ENCODE results near the gene PKP4. TPM values are rescaled to one million over a fixed set of nuclear protein-coding genes. Genes with fewer than 3 reads are reported as not detected.

PKP4 gene
- total RNA-seq, 1 experiment from 2014 or later, result 67.7 TPM

DNA sequence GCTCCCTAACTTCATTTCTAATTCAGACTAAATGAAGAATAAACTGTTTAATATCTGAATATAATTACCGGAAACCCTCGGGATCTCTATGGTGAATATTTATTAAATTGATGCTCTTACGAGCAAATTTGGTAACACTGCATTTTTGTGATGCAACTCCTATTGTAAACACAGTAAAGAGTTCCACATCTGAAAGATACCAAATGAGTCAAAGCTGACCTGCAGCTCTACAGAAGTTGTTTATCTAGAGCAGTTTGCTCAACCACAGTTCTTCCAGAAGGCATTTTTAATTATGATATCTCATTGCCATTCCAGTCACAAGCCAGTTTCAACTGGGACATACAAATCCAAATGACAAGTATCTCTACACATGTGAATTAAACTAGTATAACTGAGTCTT is 129.7 kb downstream of the PKP4 start:
- no peaks in the 10 kb centered on the region for H3K27me3 ChIP-seq (replicated peaks; ENCODE audit: insufficient read depth, low read depth, low read length, poor library complexity)
- no peaks in the 10 kb centered on the region for H3K9me3 ChIP-seq (ENCODE audit: low read depth, low read length, poor library complexity, severe bottlenecking)
- DNase-seq (ENCODE audit: low spot score), result no peak
- intact Hi-C loops (cut with micrococcal nuclease; ENCODE audit: unreplicated experiment), result no loop called here
- H3K4me3 ChIP-seq (ENCODE audit: low read depth, low read length, poor library complexity, severe bottlenecking), result no peak overlapping the region
- H3K36me3 ChIP-seq (ENCODE audit: insufficient read depth, low read length, poor library complexity, severe bottlenecking), result no peaks in the 10 kb centered on the region
- no peak for TF ChIP-seq EZH2 (IDR thresholded peaks at IDR 0.05; ENCODE audit: borderline replicate concordance, low read depth, low read length, poor library complexity, severe bottlenecking)
- TF ChIP-seq, protein P1, sequence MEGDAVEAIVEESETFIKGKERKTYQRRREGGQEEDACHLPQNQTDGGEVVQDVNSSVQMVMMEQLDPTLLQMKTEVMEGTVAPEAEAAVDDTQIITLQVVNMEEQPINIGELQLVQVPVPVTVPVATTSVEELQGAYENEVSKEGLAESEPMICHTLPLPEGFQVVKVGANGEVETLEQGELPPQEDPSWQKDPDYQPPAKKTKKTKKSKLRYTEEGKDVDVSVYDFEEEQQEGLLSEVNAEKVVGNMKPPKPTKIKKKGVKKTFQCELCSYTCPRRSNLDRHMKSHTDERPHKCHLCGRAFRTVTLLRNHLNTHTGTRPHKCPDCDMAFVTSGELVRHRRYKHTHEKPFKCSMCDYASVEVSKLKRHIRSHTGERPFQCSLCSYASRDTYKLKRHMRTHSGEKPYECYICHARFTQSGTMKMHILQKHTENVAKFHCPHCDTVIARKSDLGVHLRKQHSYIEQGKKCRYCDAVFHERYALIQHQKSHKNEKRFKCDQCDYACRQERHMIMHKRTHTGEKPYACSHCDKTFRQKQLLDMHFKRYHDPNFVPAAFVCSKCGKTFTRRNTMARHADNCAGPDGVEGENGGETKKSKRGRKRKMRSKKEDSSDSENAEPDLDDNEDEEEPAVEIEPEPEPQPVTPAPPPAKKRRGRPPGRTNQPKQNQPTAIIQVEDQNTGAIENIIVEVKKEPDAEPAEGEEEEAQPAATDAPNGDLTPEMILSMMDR (conservative IDR thresholded peaks at IDR 0.05; ENCODE audit: low read depth, low read length), result no peak
- peaks cover 11% of the 10 kb centered on the region for H3K4me1 ChIP-seq (ENCODE audit: insufficient read depth, low read length, poor library complexity, severe bottlenecking)
- ChIA-PET CTCF (no interaction called here), POLR2A (ENCODE audit: low non-redundant PET) (no interaction called here)
- BruUV-seq (replicated peaks), result no TSS peak
- H3K27ac ChIP-seq (ENCODE audit: low read depth, low read length, poor library complexity, severe bottlenecking), result no peak overlapping the region

DNA sequence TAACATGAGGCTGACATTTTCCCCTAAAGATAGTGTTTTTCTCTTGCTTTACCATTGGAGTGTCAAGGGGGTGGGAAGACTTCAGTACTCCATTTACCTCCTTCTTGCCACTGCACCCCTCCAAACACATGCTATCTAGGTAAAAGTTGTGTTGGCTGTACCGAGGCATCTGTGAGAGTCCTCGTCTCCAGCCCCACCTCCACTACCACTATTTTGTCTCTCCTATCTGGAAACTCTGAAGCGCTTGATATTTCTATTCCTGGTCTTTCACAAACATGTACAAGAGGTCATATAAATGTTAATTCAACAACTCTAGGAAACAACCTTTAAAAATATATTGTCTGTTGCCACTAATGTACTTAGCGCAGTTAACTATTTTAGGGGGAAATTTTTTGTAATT is 132.6 kb downstream of the PKP4 start:
- no peaks in the 10 kb centered on the region for H3K27me3 ChIP-seq (replicated peaks; ENCODE audit: insufficient read depth, low read depth, low read length, poor library complexity)
- ChIA-PET CTCF (no interaction called here), POLR2A (ENCODE audit: low non-redundant PET) (no interaction called here)
- intact Hi-C loops (cut with micrococcal nuclease; ENCODE audit: unreplicated experiment), result no loop called here
- H3K27ac ChIP-seq (ENCODE audit: low read depth, low read length, poor library complexity, severe bottlenecking), result no peak overlapping the region
- DNase-seq (ENCODE audit: low spot score), result no peak
- no TSS peak for BruUV-seq (replicated peaks)
- peaks cover 11% of the 10 kb centered on the region for H3K4me1 ChIP-seq (ENCODE audit: insufficient read depth, low read length, poor library complexity, severe bottlenecking)
- no peak overlapping the region for H3K4me3 ChIP-seq (ENCODE audit: low read depth, low read length, poor library complexity, severe bottlenecking)
- H3K36me3 ChIP-seq (ENCODE audit: insufficient read depth, low read length, poor library complexity, severe bottlenecking), result no peaks in the 10 kb centered on the region
- no peaks in the 10 kb centered on the region for H3K9me3 ChIP-seq (ENCODE audit: low read depth, low read length, poor library complexity, severe bottlenecking)
- TF ChIP-seq, protein P1 (conservative IDR thresholded peaks at IDR 0.05; ENCODE audit: low read depth, low read length), result no peak
- TF ChIP-seq EZH2 (IDR thresholded peaks at IDR 0.05; ENCODE audit: borderline replicate concordance, low read depth, low read length, poor library complexity, severe bottlenecking), result no peak

DNA sequence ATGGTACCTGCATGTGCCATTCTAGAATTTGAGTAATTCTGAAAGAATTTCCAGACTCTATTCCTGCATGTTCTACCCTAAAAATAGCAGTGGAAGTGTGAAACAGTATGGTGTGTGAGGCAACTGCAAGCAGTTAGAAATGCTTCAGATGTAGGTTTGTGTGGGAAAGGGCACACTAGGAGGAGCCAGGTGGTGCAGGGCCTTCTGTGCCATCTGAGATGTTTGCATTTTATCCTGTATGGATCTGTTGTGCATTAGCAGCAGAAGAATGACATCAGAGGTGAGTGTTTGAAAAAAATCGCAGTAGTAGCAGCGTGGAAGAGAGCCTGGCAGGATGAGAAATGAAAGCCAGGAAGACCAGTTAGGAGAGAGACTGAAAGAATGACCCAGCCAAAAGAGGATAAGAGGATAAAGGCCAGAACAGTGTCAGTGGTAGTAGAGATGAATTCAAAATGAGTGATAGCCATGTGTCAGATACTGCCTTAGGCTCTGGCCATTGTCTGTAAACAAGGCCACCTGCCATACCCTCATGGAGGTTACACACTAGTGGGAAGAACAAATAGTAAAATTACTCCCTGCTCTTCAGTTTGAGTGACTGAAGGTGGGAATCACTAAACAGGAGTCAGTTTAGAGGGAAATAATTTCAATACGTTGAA is 142.2 kb downstream of the PKP4 start:
- H3K36me3 ChIP-seq (ENCODE audit: insufficient read depth, low read length, poor library complexity, severe bottlenecking), result no peaks in the 10 kb centered on the region
- H3K27ac ChIP-seq (ENCODE audit: low read depth, low read length, poor library complexity, severe bottlenecking), result no peak overlapping the region
- DNase-seq (ENCODE audit: low spot score), result no peak
- intact Hi-C loops (cut with micrococcal nuclease; ENCODE audit: unreplicated experiment), result no loop called here
- no TSS peak for BruUV-seq (replicated peaks)
- no peaks in the 10 kb centered on the region for H3K27me3 ChIP-seq (replicated peaks; ENCODE audit: insufficient read depth, low read depth, low read length, poor library complexity)
- no peak overlapping the region for H3K4me3 ChIP-seq (ENCODE audit: low read depth, low read length, poor library complexity, severe bottlenecking)
- peaks cover 5% of the 10 kb centered on the region for H3K4me1 ChIP-seq (ENCODE audit: insufficient read depth, low read length, poor library complexity, severe bottlenecking)
- TF ChIP-seq EZH2 (IDR thresholded peaks at IDR 0.05; ENCODE audit: borderline replicate concordance, low read depth, low read length, poor library complexity, severe bottlenecking), result no peak
- TF ChIP-seq, protein P1 (conservative IDR thresholded peaks at IDR 0.05; ENCODE audit: low read depth, low read length), result no peak
- POLR2A ChIA-PET (ENCODE audit: low non-redundant PET), result no interaction called here
- CTCF ChIA-PET, result no interaction called here
- H3K9me3 ChIP-seq (ENCODE audit: low read depth, low read length, poor library complexity, severe bottlenecking), result no peaks in the 10 kb centered on the region

All from A673 (cell line).